Measurements from ENCODE around the gene KRTAP10-3.

KRTAP10-3 gene

GRCh38 chr21:44527983-44528633 lies 30.5 kb downstream of the KRTAP10-3 start:
- no peak for DNase-seq (ENCODE audit: low spot score)

- no peak for DNase-seq (ENCODE audit: low spot score)
These were observed 31.2 kb downstream of the KRTAP10-3 start for GRCh38 chr21:44527156-44527982.

- no peak for DNase-seq (ENCODE audit: low spot score)
These were observed 32.2 kb downstream of the KRTAP10-3 start for GRCh38 chr21:44526096-44526997.

GRCh38 chr21:44525391-44526095 lies 33.1 kb downstream of the KRTAP10-3 start:
- DNase-seq (ENCODE audit: low spot score), result no peak

GRCh38 chr21:44524414-44525371 lies 33.9 kb downstream of the KRTAP10-3 start:
- DNase-seq (ENCODE audit: low spot score), result no peak

GRCh38 chr21:44523567-44524413 lies 34.8 kb downstream of the KRTAP10-3 start:
- DNase-seq (ENCODE audit: low spot score), result no peak

- no peak for DNase-seq (ENCODE audit: low spot score)
These were observed 35.8 kb downstream of the KRTAP10-3 start for GRCh38 chr21:44522753-44523204.

GRCh38 chr21:44521928-44522752 lies 36.5 kb downstream of the KRTAP10-3 start:
- DNase-seq (ENCODE audit: low spot score), result no peak

GRCh38 chr21:44521301-44521927 lies 37.2 kb downstream of the KRTAP10-3 start:
- no peak for DNase-seq (ENCODE audit: low spot score)

- DNase-seq (ENCODE audit: low spot score), result no peak
These were observed 38.0 kb downstream of the KRTAP10-3 start for GRCh38 chr21:44520326-44521300.

- no peak for DNase-seq (ENCODE audit: low spot score)
These were observed 39.0 kb downstream of the KRTAP10-3 start for GRCh38 chr21:44519346-44520325.

GRCh38 chr21:44518686-44519085 lies 39.9 kb downstream of the KRTAP10-3 start:
- DNase-seq (ENCODE audit: low spot score), result no peak

- peak; percentile 45 for DNase-seq (ENCODE audit: low spot score)
These were observed 41.3 kb downstream of the KRTAP10-3 start for GRCh38 chr21:44517175-44517899.

- DNase-seq (ENCODE audit: low spot score), result no peak
These were observed 41.8 kb downstream of the KRTAP10-3 start for GRCh38 chr21:44516828-44517174.

GRCh38 chr21:44516342-44516741 lies 42.3 kb downstream of the KRTAP10-3 start:
- DNase-seq (ENCODE audit: low spot score), result no peak
